Right ventricle myocardium inferior (tissue), 1 donor: Measurements from ENCODE around the gene PRR5. TPM values are rescaled to one million over a fixed set of nuclear protein-coding genes. Genes with fewer than 3 reads are reported as not detected.
A peak's percentile ranks its signal among the peaks of the same experiment; 100 is the strongest.
"Not testable (repeated sequence)": the region's sequence is repeated elsewhere in the genome, so short reads cannot be mapped to it uniquely, and the experiment has no call there.

Source experiments
- ATAC-seq: fragments of 200-7000 bp; cut with Tn5 transposase; one replicate; pipeline ENCODE4 v1.9.1; 2020; ENCODE audit warnings: mild to moderate bottlenecking, moderate library complexity
- DNase-seq: peaks from one replicate; pipeline ENCODE4 v3.0.0; 2021; ENCODE audit errors: missing footprints
- intact Hi-C: fragments of 100-400 bp; cut with DNase I; formaldehyde crosslinking; loops from one replicate; pipeline ENCODE4 v1.11.0; 2022
- total RNA-seq: library from RNA; stranded (reverse); fragmentation: NEBNext Ultra II Directional; extraction: Animal tissue kit (Norgen Biotek cat#: 25700); gene quantifications from one replicate; pipeline ENCODE4 v1.2.1, GENCODE V29; 2021
- donor health status: DM: no; HTN: yes; CAD: no; lungs with severe emphysema.

Gene PRR5
- total RNA-seq, 1 donor from 2014 or later: 2.9 TPM

GRCh38 chr22:44670220-44670988, 31.6 kb upstream of the PRR5 start:
- ATAC-seq (no peak), DNase-seq (peak; percentile 22)
- intact Hi-C loops: no loop called here

GRCh38 chr22:44671742-44672141, 30.3 kb upstream of the PRR5 start:
- ATAC-seq (no peak), DNase-seq (no peak)
- intact Hi-C loops: no loop called here

GRCh38 chr22:44672632-44673031, 29.4 kb upstream of the PRR5 start:
- DNase-seq (peak; percentile 44), ATAC-seq (no peak)
- intact Hi-C loops: no loop called here

- DNase-seq (no peak), ATAC-seq (no peak)
- intact Hi-C loops: no loop called here
Measured at GRCh38 chr22:44673406-44673805, 28.6 kb upstream of the PRR5 start.

GRCh38 chr22:44676066-44676440, 26.0 kb upstream of the PRR5 start:
- intact Hi-C loops, ATAC-seq, DNase-seq: not testable (repeated sequence)

GRCh38 chr22:44676441-44677352, 25.3 kb upstream of the PRR5 start:
- DNase-seq (no peak), ATAC-seq (no peak)
- intact Hi-C loops: no loop called here

- intact Hi-C loops: no loop called here
- DNase-seq (no peak), ATAC-seq (no peak)
Measured at GRCh38 chr22:44677353-44677840, 24.6 kb upstream of the PRR5 start.

GRCh38 chr22:44677871-44678555, 24.0 kb upstream of the PRR5 start:
- intact Hi-C loops: no loop called here
- no peak for ATAC-seq
- no peak for DNase-seq

GRCh38 chr22:44678556-44679305, 23.3 kb upstream of the PRR5 start:
- no peak for ATAC-seq
- intact Hi-C loops: no loop called here
- DNase-seq: no peak

GRCh38 chr22:44679306-44679647, 22.7 kb upstream of the PRR5 start:
- intact Hi-C loops, ATAC-seq, DNase-seq: not testable (repeated sequence)

GRCh38 chr22:44680058-44680457, 21.9 kb upstream of the PRR5 start:
- ATAC-seq: no peak
- intact Hi-C loops: no loop called here
- no peak for DNase-seq

- intact Hi-C loops: no loop called here
- DNase-seq (no peak), ATAC-seq (no peak)
Measured at GRCh38 chr22:44680481-44680894, 21.5 kb upstream of the PRR5 start.

GRCh38 chr22:44682556-44683168, 19.3 kb upstream of the PRR5 start:
- ATAC-seq (no peak), DNase-seq (no peak)
- intact Hi-C loops: no loop called here

- DNase-seq: no peak
- no peak for ATAC-seq
- intact Hi-C loops: no loop called here
Measured at GRCh38 chr22:44683237-44683636, 18.8 kb upstream of the PRR5 start.

GRCh38 chr22:44683881-44684280, 18.1 kb upstream of the PRR5 start:
- ATAC-seq: no peak
- intact Hi-C loops: no loop called here
- DNase-seq: no peak

- ATAC-seq (peak; percentile 85), DNase-seq (peak; percentile 88)
- intact Hi-C loops: no loop called here
Measured at GRCh38 chr22:44684506-44685383, 17.3 kb upstream of the PRR5 start.

GRCh38 chr22:44685384-44686056, 16.5 kb upstream of the PRR5 start:
- intact Hi-C loops: no loop called here
- peak; percentile 45 for ATAC-seq

More at GRCh38 chr22:44685384-44686056, 16.5 kb upstream of the PRR5 start:
- no peak for DNase-seq
